Duodenal mucosa (tissue), 2 donors: Measurements from ENCODE around the gene MIDN.
"Not testable (repeated sequence)": the region's sequence is repeated elsewhere in the genome, so short reads cannot be mapped to it uniquely, and the experiment has no call there.

Source experiments
- H3K27ac ChIP-seq: one replicate; pipeline ENCODE4 v1.7.0; 2013; ENCODE audit warnings: low read depth, low read length
- H3K27me3 ChIP-seq, 2 donors: one replicate each; pipeline ENCODE4 v1.7.0; 2013; ENCODE audit warnings: low read length in 2 of 2, control low read depth in 1 of 2; ENCODE audit not compliant: insufficient read depth in 2 of 2, control insufficient read depth in 1 of 2
- H3K36me3 ChIP-seq, 2 donors: one replicate each; pipeline ENCODE4 v1.7.0; 2013; ENCODE audit warnings: low read length in 2 of 2, control low read depth in 1 of 2; ENCODE audit not compliant: insufficient read depth in 2 of 2, control insufficient read depth in 1 of 2
- H3K4me1 ChIP-seq, 2 donors: one replicate each; pipeline ENCODE4 v1.7.0; 2013; ENCODE audit warnings: low read length in 2 of 2, control low read depth in 1 of 2; ENCODE audit not compliant: insufficient read depth in 2 of 2, control insufficient read depth in 1 of 2
- H3K4me3 ChIP-seq, 2 donors: one replicate each; pipeline ENCODE4 v1.7.0; 2013; ENCODE audit warnings: low read length in 2 of 2, low read depth in 1 of 2
- H3K9ac ChIP-seq, 2 donors: one replicate each; pipeline ENCODE4 v1.7.0; 2013; ENCODE audit warnings: low read length in 2 of 2, low read depth in 1 of 2
- H3K9me3 ChIP-seq, 2 donors: one replicate each; pipeline ENCODE4 v1.7.0; 2013; ENCODE audit warnings: low read length in 2 of 2, control low read depth in 1 of 2; ENCODE audit not compliant: control insufficient read depth in 1 of 2

The MIDN gene

DNA sequence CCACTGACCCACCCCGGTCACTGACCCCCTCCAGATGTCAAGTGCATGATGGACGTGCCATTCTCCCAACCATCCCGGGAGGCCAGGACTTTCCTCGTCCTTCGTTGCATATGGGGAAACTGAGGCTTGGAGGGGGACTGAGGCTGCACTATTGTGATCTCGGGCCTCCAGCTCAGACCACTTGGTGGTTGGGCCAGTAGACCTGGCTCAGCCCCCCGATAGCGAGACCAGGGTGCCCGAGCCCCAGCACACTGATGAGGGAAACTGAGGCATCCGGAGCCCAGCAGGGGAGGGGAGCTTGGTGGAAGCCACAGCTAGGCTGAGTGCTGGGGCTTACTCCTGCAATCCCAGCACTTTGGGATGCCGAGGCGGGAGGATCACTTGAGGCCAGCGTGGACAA is 47.7 kb downstream of the MIDN start:
- H3K27me3 ChIP-seq, result peaks cover 2 to 5% of the 10 kb centered on the region in 2 donors
- H3K36me3 ChIP-seq, result peaks cover 0 to 10% of the 10 kb centered on the region in 2 donors
- H3K4me3 ChIP-seq, result no peak overlapping the region
- peaks cover 13 to 14% of the 10 kb centered on the region in 2 donors for H3K4me1 ChIP-seq
- H3K9me3 ChIP-seq, result no peaks in the 10 kb centered on the region
- no peak overlapping the region for H3K27ac ChIP-seq
- H3K9ac ChIP-seq, result no peak overlapping the region

DNA sequence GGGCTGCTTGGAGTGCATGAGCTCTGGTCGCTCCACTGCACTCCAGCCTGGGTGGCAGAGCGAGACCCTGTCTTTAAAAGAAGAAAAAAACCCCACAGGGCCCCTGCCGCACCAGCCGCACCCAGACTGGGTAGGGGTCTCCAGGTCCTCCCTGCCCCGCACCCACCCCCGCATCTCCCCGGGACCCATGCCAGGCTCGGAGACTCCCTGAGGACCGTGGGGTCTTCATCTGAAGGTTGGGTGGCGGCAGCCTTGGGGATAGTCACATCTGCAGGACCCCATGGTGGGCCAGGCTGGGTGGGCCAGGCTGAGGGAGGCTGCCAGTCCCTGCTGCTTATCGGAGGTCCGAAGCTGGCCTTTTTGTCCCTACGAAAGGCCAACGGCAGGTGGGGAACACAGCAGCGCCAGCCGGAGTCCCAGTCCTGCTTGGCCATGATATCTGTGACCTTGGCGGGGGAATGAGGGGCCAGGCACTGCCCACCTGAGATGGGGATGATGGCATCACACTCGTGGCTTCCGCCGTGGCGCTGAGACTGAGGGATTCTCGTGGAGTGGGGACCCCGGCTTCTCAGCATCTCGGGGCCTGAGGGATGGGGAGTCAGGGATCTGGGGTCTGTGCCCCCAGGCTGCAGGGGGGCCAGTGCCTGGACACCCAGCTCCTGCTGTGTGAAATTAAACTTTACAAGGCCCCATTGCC is 48.3 kb downstream of the MIDN start:
- Histone ChIP-seq H3K4me3 (no peak overlapping the region), H3K9me3 (no peaks in the 10 kb centered on the region), H3K4me1 (peaks cover 7 to 8% of the 10 kb centered on the region in 2 donors), H3K27ac (no peak overlapping the region), H3K36me3 (peaks cover 0 to 10% of the 10 kb centered on the region in 2 donors), H3K27me3 (peaks cover 2 to 5% of the 10 kb centered on the region in 2 donors), H3K9ac (no peak overlapping the region)

DNA sequence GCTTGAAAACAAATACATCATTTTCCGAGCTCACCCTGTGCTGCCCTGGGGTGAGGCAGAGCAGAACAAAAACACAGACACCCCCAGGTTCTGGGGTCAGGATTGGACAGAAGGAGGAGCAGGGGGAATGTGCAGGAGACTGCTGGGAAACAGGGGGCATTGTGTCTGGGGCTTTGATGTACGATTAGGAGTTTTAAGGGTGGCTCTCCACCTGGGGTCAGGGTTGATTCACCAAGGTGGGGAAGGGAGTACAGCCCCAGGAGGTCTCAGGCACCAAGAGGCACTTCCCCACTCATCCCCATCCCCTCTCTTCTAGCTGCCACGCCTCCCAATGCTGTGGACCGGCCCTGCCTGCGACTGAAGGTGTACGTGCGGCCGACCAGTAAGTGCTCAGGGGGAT is 49.9 kb downstream of the MIDN start:
- Histone ChIP-seq H3K4me1 (no peaks in the 10 kb centered on the region), H3K36me3 (peaks cover 0 to 10% of the 10 kb centered on the region in 2 donors), H3K4me3 (no peak overlapping the region), H3K9me3 (no peaks in the 10 kb centered on the region), H3K27ac (no peak overlapping the region), H3K9ac (no peak overlapping the region), H3K27me3 (peaks cover 0 to 5% of the 10 kb centered on the region in 2 donors)

DNA sequence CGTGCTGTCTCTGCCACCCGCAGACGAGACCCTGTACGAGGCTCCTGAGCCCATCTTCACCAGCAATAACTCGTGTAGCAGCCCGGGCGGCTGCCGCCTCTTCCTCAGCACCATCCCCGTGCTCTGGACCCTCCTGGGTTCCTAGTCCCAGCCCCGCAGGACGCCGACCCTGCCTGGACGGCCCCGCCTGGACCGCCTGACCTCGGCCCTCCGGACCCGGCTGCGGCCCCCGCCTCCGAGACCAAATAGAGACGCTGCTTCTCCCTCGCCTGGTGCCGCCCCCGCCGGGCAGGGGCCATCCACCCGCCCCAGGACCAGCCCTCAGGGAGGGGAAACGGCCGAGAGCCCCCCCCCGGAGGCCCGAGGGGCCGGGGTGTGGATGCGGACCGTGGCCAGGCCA is 51.4 kb downstream of the MIDN start:
- no peaks in the 10 kb centered on the region for H3K9me3 ChIP-seq
- H3K4me3 ChIP-seq, result no peak overlapping the region
- H3K27ac ChIP-seq, result no peak overlapping the region
- H3K36me3 ChIP-seq, result peaks cover 0 to 10% of the 10 kb centered on the region in 2 donors
- H3K9ac ChIP-seq, result no peak overlapping the region
- H3K4me1 ChIP-seq, result peaks cover 0 to 7% of the 10 kb centered on the region in 2 donors
- H3K27me3 ChIP-seq, result peaks cover 0 to 2% of the 10 kb centered on the region in 2 donors

DNA sequence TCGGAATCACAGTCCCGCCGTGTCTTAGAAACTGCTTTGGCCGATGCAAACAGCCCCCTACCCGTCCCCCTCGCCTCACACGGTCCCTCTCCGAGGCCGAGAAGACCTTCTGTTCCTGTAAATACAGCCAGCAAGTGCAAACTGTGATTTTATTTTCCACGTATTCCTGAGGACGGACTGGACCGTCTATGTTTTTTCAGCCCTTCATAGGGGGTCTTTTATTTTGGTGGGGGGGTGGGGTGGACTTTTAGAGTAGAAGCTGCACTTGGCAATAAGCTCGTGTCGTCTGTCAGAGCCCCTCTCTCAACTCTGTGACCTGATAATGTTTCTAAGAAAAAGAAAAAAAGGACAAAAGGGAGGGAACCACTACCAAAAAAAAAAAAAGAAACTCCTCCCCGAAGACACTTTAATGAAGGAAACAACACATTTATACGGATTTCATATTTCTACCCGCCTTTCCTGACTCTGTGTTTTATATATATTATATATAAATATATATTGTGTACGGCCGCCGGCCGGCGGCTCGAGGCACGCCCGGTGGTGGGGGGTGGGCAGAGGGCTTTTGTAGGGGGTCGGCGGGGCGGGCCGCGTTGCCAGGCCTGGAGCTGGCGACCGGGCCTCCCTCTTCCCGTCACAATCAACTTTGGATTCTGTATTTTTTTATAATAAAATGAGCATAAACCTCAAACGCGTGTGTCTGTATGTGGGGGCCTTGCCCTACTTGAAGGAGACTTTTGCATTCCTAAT is 52.5 kb downstream of the MIDN start:
- peaks cover 0 to 7% of the 10 kb centered on the region in 2 donors for H3K4me1 ChIP-seq
- H3K4me3 ChIP-seq, result no peak overlapping the region
- no peak overlapping the region for H3K27ac ChIP-seq
- no peaks in the 10 kb centered on the region for H3K9me3 ChIP-seq
- H3K9ac ChIP-seq, result no peak overlapping the region
- H3K36me3 ChIP-seq, result peaks cover 0 to 10% of the 10 kb centered on the region in 2 donors
- H3K27me3 ChIP-seq, result no peaks in the 10 kb centered on the region

DNA sequence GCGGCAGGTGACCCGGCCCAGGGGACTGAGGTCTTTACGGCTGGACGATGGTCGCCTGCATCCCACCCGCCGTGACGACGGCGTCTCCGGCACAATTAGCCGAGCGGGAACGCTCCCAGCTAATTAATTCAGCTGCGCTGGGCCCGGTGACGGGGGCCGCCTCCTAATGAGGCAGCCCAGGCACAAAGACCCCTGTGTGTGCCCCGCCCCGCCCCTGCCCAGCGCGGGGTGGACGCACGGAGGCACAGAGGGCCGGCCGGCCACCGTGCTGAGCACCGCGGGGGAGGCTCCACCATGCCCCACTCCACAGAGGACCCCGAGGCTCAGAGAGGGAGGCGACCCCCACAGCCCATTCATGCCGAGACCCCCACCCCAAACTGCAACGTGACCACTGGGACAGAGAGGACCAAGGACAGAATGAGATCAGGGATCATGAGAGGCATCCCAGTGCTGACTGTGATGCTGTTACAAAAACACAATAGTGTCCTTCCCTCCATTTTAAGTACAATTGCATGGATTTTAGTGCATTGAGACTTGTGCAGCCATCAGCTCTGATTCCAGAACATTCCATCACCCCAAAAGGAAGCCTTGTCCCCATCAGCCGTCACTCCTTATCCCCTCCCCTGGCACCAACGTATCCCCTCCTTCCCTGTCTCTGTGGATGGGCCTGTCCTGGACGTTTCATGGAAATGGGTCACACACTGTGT is 54.3 kb downstream of the MIDN start:
- H3K27me3 ChIP-seq, result no peaks in the 10 kb centered on the region
- H3K4me3 ChIP-seq, result no peak overlapping the region
- peaks cover 0 to 7% of the 10 kb centered on the region in 2 donors for H3K4me1 ChIP-seq
- H3K36me3 ChIP-seq, result peaks cover 0 to 3% of the 10 kb centered on the region in 2 donors
- H3K9ac ChIP-seq, result no peak overlapping the region
- H3K27ac ChIP-seq, result no peak overlapping the region
- H3K9me3 ChIP-seq, result no peaks in the 10 kb centered on the region

DNA sequence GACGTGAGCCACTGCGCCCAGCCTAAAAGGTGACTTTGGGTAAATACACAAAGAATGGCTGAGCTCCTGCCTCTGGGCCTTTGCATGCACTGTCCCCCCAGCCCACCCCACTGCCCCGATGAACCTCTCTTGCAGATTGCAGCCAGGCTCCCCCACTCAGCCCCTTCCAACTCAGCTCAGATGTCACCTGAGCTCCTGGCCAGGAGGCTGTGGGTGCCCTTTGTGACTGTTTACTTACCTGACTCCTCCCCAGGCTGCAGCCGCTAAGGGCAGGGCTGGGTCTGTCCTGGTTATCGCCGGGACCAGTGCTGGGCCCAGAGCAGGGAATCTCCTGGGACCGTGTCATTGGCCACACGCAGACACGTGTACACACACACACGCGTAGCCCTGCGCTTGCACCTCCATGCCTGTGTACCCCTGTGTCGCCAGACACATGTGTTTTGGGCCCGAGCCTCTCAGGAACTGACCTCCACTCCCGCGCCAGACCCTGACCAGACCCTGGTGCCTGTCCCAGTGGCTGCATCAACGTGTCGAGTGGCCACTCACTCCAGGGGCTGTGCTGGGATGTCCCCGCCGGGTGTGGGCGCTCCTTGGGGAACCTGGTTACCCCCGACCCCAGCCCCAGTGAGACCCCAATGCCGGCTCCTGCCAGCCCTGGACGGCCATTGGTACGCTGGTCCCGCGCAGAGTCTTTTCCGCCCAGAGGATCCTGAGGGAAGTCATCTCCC is 56.0 kb downstream of the MIDN start:
- no peak overlapping the region for H3K9ac ChIP-seq
- H3K27me3 ChIP-seq, result no peaks in the 10 kb centered on the region
- no peaks in the 10 kb centered on the region for H3K9me3 ChIP-seq
- peaks cover 0 to 7% of the 10 kb centered on the region in 2 donors for H3K4me1 ChIP-seq
- H3K4me3 ChIP-seq, result peak overlapping the region in 1 of 2 donors; percentile 28
- no peak overlapping the region for H3K27ac ChIP-seq
- H3K36me3 ChIP-seq, result peaks cover 0 to 3% of the 10 kb centered on the region in 2 donors

DNA sequence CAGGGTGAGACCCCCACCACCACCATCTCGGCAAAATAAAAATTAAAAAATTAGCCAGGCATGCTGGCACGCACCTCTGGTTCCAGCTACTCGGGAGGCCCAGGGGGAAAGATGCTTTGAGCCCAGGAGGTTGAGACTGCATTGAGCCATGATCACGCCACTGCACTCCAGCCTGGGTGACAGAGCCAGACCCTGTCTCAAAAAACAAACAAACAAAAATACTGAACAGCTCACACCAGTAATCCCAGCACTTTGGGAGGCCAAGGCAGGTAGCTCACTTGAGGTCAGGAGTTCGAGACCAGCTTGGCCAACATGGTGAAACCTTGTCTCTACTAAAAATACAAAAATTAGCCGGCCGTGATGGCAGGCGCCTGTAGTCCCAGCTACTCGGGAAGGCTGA is 57.0 kb downstream of the MIDN start:
- not testable (repeated sequence) for H3K9me3 ChIP-seq, H3K4me1 ChIP-seq, H3K4me3 ChIP-seq, H3K9ac ChIP-seq, H3K27me3 ChIP-seq, H3K27ac ChIP-seq, H3K36me3 ChIP-seq

DNA sequence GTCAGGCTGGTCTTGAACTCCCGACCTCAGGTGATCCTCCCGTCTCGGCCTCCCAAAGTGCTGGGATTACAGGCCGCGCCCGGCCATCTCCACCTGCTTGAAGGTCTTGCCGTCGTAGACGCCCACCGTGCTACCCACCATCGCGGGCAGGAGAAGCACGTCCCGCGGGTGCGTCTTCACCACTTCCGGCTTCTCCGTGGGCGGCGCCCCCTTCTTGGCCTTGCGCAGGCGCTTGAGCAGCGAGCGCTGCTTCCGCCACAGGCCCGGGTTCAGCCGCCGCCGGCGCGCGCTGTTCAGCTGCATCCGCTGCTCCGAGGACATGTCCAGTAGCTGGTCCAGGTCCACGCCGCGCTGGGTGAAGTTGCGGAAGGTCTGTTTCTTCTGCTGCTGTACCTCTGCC is 58.9 kb downstream of the MIDN start:
- Histone ChIP-seq H3K4me1 (peaks cover 0 to 7% of the 10 kb centered on the region in 2 donors), H3K27ac (no peak overlapping the region), H3K27me3 (peaks cover 0 to 3% of the 10 kb centered on the region in 2 donors), H3K36me3 (no peaks in the 10 kb centered on the region), H3K4me3 (no peak overlapping the region), H3K9me3 (no peaks in the 10 kb centered on the region), H3K9ac (no peak overlapping the region)
